ENCODE results near the gene RFX8.
"Not testable (repeated sequence)": the region's sequence is repeated elsewhere in the genome, so short reads cannot be mapped to it uniquely, and the experiment has no call there.

The RFX8 gene

DNA sequence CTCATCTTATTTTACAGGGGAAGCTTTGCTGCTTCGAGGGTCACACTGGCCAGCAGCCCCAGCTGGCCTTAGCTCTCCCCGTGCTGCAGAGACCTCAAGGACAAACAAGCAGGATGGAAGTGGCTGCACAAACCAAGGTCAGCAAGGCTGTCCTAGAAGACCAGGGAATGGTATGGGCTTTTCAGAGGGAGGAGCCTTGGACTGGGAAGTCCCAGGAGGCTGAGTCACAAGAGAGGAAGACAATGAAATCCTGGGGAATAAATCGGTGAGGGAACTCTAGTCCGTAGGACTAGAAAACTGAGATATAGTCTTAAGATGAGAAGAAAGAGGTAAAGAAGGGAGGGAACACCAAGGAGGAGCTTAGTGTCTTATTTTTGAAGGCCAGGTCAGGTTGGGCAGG lies 103.3 kb downstream of the RFX8 start:
- no peak for DNase-seq

DNA sequence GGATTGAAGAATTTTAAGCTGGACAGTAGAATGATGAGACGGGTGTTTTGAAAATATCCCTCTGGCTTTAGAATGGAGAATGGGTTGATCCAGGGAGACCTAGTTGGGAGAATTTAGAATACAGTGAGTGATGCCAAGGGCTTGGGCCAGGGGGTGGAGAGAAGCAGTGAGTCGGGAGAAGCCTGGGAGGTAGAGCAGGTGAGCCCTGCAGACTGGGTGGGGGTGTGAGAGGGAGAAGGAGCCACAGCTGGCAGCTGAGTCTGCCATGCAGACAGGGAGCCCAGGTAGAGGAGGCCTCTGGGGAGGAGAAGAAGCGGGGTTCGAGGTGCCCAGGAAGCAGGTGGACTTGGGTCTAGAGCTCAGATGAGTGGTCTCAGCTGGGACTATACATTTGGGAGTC lies 105.8 kb downstream of the RFX8 start:
- DNase-seq, result no peak

DNA sequence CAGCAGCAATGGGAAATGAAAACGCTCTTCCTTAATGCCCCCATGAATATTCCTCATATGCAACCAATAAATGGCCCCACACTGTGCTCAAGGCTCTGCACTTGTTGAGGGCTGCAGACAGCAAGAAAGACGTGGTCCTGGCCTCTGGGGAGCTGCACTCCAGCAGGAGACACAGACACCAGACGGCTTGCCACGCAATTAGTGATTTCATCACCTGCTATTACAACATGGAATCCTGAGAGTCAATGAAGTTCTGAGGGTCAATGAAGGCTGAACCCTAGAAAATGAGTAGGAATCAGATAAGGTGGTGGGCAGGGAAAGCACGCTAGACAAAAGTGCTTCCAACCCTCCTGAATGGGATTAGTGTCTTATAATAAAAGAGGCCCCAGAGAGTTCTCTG lies 106.5 kb downstream of the RFX8 start:
- DNase-seq, result no peak

DNA sequence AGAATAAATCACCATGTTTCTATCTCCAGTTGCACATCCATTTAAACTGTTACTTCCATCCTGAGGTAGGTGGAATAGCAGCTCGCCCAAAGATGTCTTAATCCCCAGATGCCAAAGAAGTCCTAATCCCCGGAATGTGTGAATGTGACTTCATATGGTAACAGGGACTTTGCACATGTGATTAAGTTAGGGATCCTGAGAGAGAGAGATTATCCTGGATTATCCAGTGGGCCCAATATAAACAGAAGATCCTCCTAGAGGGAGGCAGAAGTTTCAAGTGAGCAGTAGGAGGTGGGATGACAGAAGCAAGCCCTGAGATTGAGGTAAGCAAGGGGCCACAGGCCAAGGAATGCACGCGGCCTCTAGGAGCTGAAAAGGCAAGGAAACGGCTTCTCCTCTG lies 107.4 kb downstream of the RFX8 start:
- peak; percentile 95 for DNase-seq

DNA sequence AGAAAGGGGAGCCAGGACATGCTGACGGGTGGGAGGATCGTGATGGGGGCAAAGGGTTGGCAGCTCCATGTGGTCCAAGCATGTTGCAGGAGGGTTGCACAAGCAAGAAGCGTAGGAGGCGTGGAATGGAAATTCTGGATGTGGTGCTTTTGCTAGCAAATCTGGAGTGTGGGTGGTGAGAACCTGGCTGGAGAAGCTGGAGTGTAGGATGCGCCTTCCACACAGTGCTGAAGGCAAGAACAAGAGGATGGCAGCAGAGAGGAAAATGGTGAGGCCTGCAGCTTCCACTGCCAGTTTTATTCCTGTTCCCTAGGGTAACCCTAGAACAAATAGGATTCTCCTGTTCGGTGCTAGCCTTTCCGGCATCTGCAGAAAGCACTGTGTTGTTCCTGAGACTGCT lies 110.0 kb downstream of the RFX8 start:
- no peak for DNase-seq

DNA sequence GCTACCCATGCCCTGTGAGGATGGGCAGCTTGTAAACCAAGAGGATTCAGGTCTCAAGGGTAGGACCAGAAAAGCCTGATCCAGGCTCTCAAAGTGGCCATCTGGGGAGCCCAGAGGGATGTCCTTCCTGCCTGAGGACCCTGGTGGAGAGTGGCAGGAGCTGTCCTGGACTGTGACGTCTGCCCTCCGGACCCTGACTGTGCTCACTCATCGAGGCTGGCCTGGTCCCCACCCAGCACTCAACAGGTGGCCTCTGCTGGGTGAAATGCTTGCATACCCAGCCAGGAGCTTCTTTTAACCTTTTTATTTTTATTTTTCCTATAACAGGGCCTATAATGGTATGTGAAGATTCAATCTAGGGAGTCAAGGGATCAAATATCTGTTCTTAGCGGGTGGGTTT lies 112.1 kb downstream of the RFX8 start:
- no peak for DNase-seq

DNA sequence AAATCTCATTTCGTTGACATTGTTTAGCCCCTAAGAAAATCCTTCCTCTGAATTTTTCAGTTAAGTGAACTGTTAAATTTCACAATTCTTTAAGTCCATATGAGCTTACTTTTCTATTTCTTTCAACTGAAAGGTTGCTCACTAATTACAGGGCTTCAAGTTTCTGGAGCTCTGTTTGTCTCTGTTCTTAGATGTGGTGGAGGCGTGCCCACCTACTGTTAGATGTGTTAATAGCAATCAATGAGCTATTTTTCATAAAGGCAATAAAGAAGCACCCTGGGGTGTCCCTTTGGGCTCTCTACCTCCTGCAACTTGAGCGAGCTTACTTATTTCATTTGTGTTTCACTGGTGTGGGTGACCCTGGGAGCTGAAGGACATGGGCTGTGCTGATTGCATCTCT lies 112.6 kb downstream of the RFX8 start:
- DNase-seq, result no peak

DNA sequence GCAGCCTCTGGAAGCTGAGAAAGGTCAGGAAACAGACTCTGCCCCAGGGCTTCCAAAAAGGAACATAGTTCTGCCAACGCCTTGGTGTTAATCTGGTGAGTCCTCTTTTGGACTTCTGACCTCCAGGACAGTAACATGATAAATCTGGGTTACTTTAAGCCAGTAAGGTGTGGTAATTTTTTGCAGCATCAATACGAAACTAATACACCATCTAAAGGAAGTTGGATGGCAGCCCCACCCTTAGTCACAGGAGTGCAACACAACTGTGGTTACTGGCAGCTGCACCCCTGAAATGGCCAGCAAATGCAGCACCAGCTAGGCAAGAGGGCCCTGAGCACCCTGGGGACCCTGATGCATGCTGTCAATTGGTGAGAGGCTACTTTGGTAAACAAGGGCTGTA lies 113.4 kb downstream of the RFX8 start:
- no peak for DNase-seq

DNA sequence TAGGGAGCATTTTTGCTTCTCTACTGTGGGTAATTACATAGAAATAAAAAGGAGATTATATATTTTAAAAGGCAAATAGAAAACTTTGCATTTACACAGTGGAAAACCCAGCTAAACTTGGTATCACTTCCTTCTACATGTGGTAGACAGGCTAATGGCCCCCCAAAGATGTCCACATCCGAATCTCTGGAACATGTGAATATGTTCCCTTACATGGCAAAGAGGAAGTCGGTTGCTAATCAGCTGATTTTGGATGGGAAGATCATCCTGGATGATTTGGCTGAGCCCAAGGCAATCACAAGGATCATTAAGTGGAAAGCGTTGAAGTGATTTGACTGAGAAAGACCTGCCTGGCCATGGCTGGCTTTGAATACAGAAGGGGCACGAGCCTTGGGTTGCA lies 113.8 kb downstream of the RFX8 start:
- no peak for DNase-seq

DNA sequence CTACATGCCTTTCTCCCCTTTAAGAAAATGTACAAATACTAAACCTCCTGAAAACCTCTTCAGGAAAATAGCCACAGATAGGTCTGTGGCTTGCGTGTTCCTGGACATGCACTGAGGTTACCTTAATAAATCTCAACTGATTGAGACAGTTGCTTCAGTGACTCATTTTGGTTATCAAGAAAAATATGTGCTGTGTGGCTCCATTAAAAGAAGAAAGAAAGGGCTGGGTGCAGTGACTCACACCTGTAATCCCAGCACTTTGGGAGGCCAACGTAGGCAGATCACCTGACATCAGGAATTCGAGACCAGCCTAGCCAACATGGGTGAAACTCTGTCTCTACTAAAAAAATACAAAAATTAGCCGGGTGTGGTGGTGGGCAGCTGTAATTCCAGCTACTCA lies 114.7 kb downstream of the RFX8 start:
- no peak for DNase-seq

DNA sequence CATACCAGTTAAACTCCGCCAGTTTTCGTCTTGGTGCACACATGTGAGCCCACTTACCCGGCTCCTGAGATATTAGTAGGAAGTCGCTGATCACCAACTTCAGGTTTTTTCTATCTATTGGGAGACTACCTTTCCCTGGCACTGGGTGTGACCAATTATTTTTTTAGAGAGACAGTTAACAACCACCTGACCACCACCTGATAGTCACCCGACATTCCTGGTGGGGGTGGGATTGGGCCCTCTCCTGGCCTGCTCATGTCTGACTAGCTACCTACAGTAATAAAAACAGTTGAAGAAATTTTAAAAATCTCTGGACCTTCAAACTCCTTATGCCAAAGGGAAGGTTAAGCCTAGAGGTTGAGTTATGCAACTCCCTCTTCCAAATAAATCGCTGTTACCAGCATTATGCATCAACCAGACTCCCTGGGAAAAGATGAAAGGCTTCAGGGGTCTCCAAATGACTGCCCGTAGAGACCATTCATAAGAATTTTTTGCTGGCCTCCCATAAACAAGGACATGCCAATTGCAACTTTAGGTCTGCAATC lies 115.4 kb downstream of the RFX8 start:
- no peak for DNase-seq

DNA sequence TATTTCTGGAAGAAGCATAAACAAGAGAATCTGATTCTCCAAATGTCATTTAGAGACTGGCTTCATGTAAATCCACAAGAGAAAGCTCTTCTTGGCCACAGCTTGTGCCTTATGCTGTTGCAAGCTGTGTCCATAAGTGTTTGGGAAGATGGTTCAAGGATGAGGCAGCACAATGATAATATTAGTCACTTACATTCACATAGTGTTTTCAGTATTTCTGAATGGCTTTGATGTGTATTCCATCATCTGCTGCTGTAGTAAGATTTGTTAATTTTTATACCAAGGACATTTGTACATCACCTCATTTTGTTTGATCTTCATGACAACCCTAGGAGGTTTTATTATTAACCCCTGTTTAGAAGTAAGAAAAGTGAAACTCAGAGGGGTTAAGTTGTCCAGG lies 117.5 kb downstream of the RFX8 start:
- DNase-seq, result no peak

DNA sequence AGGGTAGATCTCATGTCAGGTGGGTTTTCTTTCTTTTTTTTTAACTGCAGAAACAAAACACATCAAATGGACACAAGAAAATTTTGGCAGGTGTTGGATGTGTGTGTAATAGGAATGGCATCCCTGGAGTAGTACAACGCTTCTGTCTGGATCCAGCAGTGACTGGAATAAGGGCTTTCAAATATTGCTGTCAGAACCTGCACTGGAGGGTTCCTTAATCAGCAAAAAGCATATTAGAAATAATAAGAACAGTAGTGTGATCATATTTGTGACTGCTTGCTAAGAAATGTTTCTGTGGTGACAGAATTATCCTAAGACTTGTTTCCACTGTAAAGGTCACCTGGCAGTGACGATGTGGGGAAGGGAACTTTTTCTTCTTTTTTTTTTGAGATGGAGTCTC lies 118.4 kb downstream of the RFX8 start:
- DNase-seq, result no peak

DNA sequence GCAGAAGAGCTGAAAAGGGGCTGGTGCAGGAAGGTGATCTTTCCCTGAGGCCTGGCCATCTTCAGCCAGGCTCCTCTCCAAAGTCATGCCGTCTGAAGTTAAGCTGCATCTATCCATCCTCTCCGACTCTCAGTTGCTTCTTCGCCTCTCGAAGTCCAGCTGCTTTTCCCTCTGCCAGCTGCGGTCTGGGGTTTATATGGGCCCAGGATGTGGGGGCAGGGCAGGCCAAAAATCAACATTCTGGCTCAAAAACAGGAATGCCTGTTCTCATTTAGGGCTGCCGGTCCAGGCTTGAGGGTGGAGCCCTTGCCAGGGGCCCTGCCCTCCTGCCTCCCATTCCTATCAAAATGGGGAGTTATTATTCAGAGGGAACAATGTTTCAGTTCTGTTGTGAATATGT lies 118.9 kb downstream of the RFX8 start:
- DNase-seq, result no peak

DNA sequence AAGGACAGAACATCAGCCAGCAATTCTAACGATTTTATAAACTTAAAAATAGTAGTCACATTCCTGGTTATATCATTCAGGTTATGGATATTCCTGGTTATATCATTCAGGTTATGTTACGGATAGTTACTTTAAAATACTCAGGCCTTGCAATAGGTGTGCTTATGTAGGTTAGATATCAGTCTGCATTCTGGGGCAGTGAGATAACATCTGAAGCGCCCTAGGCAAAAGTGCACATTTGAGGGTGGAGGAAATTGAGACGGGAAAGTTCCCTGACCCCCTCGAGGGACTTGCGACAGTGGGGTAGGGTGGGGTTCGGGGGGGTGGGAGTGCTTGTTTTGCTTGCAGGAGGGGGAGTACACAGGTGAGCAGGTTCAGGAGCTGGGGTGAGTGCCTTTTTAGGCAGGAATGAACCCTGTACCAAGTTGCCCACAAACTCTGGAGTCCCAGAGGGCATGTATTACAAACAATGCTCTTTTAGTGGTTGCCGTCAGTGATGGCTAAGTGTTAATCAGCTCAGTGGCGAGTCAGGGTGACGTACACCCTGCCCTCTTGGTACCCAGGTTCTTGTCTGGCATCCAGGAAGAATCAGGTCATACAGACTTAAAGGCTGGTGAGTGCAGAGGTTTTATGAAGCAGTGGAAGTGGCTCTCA lies 119.4 kb downstream of the RFX8 start:
- no peak for DNase-seq

DNA sequence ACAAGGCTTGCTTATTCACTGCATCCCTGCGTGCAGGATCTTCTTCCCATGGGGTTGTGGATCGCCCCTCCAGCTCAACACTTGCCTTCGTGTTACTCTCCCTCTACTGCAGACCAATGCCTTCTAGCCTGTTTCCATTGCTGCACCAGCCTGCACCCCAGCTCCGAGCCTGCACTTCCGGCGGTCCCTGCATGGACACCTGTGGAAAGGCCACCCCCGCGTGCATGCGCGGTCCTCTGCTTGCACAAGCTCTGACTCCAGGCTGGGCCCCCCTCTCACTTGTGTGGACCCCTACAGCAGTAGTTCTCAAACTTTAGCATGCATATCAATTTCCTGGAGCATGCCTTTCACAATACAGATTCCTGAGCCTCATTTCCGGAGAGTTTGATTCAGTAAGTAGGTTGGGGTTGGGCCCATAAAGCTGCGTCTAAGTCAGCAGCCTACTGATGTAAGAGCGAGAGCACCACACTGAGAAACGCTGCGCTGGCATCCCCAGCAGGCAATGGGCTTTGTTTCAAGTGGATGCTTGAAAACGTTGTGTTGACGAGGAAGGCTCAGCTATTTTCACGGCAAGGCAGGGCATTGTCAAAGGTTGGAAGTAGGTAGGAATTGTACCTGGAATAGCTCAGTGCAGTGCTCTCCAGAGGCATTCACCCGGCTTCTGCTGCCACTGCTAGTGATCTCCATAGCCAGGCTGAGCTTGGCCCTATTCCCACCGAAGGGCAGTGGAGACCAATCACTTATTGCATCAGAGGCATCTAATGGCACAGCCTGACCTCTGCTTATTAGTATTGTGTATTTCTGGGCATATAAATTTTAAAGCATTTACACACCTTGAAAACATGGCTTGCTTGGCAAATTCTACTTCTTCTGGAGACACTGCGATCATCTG lies 120.2 kb downstream of the RFX8 start:
- DNase-seq, result no peak

DNA sequence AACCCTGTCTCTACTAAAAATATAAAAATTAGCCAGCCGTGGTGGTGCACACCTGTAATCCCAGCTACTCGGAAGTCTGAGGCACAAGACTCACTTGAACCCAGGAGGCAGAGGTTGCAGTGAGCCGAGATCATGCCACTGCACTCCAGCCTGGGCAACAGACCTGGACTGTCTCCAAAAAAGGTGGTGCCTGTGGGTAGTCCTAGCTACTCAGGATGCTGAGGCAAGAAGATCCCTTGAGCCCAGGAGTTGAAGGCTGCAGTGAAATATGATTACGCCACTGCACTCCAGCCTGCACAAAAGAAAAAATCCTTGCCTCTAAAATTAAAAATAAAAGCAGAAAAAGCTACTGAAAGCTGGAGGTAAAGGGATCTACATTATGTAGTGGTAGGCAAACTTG lies 122.3 kb downstream of the RFX8 start:
- not testable (repeated sequence) for DNase-seq

DNA sequence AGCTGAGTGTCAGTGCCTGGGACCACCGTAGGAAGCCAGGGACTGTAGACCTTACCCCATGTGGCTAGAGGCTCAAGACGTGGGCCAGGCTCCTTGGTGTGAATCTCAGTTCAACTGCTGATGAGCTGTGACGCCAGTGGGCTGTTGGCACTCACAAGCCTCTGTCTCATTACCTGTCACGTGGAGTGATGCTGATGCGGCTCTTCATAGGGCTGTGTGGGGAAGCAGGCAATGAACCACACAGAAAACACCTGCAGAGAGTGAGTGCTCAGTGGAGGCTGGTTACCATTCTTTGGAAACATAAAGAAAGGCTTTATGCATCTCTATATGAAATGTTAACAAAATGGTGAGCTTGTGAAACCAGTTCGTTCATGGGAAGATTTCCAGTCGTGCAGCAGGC lies 123.7 kb downstream of the RFX8 start:
- DNase-seq, result no peak

DNA sequence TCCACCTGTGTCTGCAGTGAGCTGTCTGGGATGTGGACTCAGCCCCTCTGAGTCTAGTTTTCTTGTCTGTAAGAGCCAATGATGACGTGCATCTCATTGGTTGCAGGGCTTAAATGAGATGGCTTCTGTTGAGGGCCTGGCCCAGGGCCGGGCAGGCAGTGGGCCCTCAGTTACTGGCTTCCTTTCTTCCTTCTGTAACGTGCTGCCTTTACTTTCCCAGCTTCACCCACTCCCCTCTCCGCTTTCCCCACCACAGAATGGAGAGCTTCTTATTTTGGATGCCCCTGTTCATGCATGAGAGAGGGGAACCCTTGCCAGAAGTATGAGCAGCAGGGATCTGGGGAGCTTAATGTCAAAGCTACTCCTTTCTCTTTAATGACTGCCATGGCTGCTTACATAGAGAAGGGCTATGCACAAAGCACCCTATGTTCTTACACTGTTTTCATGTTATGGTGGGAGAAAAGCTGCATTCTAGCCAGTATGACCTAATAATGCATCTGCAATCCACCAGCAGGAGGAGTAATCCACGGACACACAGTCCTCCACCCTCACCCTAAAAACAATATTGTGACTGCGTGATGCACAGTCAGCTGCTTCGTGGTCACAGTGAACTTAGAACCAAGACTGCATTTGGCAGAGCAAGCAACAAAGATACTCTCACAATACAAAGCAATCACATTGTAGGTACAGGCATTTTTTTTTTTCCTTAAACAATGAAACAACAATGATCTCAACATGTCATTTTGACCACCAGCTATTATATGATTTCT lies 124.8 kb downstream of the RFX8 start:
- no peak for DNase-seq

DNA sequence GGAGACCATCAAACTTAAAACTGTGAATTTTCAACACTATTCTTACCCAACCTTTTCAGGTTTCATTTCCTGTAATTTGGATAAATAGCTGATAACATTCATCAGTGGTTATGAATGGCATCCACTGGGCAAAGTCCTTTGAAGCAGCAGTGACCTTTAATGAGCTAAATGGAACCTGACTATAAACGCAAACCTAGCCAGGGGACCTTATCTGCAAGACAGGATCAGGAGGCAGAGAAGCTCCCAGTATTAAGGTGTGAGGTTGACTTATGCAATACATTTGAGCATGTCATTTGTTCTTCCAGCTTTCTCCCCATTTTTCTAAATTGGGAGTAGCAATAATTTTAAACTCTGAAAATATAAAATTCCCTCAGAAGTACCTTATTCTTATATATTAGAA lies 126.0 kb downstream of the RFX8 start:
- DNase-seq, result no peak

Measured in NCI-H82 (cell line).